AG09309 (cell line): ENCODE results near the gene LMNTD2.

Source experiments
- DNase-seq: peaks from one replicate; pipeline ENCODE4 v3.0.0-alpha.2; 2010; ENCODE audit warnings: low read depth
- H3K4me3 ChIP-seq: 2 replicates; pipeline ENCODE4 v1.5.1; 2011; ENCODE audit warnings: mild to moderate bottlenecking, low read depth, low read length, moderate library complexity; ENCODE audit not compliant: control insufficient read depth
- TF ChIP-seq, protein P1 (sequence below): IDR thresholded peaks from 2 replicates; pipeline ENCODE4 v1.5.1; 2011; ENCODE audit warnings: mild to moderate bottlenecking, low read depth, low read length, inconsistent platforms; ENCODE audit not compliant: insufficient read depth, control insufficient read depth; ENCODE audit errors: missing control alignments

The LMNTD2 gene

DNA sequence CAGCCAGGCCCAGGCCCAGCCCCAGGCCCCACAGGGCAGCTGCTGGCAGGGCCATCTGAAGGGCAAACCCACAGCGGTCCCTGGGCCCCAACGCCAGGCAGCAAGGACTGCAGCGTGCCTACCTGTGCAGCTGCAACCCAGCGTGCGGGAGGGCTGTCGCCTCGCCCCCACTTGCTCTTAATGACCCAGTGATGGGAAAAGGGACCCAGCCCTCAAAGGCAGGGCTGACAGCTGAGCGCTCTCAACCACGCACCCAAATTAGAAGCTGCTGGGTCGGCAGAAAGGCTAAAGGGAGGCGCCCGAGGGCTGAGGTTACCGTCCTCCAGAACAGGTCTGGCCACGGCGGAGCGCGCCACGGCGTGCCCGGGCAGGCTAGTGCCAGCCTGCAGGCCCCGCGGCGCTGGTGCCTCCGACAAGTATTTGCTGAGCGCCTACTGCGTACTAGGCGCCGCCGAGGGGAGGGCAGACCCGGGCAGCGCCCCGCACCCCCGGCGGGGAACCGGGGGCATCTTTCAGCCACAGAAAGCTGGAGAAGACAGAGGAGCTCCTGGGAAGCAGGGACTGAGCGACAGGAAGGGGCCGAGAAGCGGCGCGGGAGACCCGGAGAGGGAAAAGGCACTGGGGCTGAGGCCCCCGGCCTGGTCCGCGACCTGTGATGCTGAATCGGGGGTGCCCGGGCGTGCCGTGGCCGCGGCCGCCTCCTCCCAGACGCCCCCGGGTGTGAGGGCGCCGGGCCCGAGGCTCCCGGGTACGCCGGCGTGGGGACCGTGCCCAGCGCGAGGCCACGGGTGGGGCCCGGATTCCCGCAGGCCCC is 25.9 kb downstream of the LMNTD2 start:
- H3K4me3 ChIP-seq, result peak overlapping the region; percentile 87
- DNase-seq, result no peak
- TF ChIP-seq, protein P1, sequence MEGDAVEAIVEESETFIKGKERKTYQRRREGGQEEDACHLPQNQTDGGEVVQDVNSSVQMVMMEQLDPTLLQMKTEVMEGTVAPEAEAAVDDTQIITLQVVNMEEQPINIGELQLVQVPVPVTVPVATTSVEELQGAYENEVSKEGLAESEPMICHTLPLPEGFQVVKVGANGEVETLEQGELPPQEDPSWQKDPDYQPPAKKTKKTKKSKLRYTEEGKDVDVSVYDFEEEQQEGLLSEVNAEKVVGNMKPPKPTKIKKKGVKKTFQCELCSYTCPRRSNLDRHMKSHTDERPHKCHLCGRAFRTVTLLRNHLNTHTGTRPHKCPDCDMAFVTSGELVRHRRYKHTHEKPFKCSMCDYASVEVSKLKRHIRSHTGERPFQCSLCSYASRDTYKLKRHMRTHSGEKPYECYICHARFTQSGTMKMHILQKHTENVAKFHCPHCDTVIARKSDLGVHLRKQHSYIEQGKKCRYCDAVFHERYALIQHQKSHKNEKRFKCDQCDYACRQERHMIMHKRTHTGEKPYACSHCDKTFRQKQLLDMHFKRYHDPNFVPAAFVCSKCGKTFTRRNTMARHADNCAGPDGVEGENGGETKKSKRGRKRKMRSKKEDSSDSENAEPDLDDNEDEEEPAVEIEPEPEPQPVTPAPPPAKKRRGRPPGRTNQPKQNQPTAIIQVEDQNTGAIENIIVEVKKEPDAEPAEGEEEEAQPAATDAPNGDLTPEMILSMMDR, result no peak

DNA sequence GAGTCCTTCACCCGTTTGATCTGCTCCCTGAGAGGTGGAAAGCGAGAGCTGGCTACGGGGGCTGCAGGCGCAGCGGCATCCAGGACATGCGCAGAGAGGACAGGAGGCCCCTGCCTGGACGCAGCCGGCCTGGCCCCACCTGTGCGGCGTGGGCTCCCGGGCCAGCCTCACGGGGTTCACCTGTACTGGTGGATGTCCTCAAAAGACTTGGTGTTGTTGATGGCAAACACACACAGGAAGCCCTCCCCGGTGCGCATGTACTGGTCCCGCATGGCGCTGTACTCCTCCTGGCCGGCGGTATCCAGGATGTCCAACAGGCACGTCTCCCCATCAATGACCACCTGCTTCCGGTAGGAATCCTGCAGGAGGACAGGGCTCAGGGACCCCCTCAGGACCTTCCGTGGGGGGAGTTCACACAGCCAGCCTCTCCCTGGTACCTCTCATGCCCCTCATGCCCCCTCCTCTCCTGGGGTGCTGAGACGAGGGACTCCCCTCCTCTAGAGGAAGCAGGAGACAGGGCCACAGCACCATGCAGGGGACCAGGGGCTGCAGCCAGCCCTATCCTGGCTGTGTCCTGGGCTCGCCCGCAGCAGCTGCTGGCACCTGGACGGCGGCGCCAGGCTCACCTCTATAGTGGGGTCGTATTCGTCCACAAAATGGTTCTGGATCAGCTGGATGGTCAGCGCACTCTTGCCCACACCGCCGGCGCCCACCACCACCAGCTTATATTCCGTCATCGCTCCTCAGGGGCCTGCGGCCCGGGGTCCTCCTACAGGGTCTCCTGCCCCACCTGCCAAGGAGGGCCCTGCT is 26.7 kb downstream of the LMNTD2 start:
- TF ChIP-seq, protein P1, result no peak
- no peak for DNase-seq
- peak overlapping the region; percentile 87 for H3K4me3 ChIP-seq

DNA sequence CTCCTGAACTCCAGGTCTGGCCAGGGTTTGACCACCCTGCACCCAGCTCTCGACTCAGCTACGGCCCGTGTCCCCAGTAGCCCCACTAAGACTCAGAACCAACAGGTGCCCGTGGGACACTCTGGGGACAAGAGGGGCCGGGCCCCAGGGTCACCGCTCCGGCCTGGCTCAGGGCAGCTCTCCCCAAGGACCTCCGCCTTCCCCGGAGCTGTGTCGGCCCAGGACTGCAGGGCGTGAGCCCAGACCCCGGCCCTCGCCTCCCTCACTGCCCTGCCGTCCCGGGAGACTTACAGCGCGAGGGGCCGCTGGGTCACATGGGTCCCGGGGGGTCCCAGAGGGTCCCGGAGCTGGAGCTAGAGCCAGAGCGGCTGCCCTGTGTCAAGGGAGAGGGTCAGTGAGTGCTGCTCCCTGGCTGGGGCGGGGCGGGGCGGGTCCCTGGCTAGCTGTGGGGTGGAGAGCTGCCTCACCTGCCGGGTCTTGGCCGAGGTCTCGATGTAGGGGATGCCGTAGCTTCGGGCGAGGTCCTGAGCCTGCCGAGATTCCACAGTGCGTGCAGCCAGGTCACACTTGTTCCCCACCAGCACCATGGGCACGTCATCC is 27.5 kb downstream of the LMNTD2 start:
- TF ChIP-seq, protein P1, result no peak
- DNase-seq, result no peak
- no peak overlapping the region for H3K4me3 ChIP-seq

DNA sequence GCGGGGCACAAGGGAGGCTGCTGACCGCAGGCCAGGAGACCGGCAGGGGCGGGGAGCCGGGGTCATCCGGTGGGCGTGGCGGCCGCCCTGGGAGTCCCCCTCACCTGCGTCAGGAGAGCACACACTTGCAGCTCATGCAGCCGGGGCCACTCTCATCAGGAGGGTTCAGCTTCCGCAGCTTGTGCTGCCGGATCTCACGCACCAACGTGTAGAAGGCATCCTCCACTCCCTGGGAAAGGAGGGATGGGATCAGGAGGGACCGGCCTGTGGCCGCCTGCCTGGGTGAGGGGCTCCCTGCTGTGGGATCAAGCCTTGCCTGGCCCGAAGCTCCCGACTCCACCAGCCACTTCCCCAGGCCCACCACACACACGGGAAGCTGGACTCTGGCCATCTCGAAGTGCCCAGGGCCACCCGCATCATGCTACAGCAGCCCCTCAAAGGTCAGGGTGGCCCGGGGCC is 28.0 kb downstream of the LMNTD2 start:
- TF ChIP-seq, protein P1, result no peak
- no peak for DNase-seq
- H3K4me3 ChIP-seq, result no peak overlapping the region

DNA sequence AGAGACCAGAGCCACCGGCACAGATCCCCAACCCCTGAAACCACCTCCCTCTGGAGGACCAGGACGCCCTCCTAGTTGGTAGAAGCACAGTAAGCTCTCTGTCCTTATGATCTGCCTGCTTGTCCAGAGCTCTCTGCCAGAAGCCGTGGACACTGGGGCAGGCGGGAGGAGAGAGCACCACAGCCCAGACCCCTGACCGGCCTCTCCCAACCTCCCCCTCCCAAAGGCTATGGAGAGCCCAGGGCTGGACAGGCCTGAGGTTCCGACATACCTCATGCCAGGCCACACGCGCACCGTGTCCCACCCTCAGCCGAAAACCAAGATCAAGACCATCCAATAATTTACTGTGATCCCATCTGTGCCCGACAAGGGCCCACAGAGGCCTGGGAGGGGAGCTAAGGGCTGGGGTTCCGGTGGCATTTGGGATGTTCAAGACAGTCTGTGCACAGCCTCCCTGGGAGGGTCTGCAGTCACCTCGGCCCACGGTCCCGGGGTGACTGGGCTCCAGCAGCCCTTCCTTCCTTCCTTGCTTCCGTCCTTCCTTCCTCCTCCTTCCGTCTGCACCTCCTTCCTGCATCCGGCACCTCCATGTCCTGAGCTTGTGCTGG is 28.5 kb downstream of the LMNTD2 start:
- no peak overlapping the region for H3K4me3 ChIP-seq
- no peak for DNase-seq
- TF ChIP-seq, protein P1, result no peak
